DND-41 (cell line): ENCODE data around the gene AUTS2.

Source experiments
- CTCF ChIP-seq: IDR thresholded peaks from 2 replicates; pipeline ENCODE4 v1.5.1; 2012; ENCODE audit warnings: borderline replicate concordance, low read length, moderate library complexity, mild to moderate bottlenecking; ENCODE audit not compliant: poor library complexity, severe bottlenecking; ENCODE audit errors: extremely low read depth
- EZH2 ChIP-seq: IDR thresholded peaks from 3 replicates; pipeline ENCODE4 v1.6.1; 2012; ENCODE audit warnings: borderline replicate concordance, low read depth, mild to moderate bottlenecking, moderate library complexity, low read length, inconsistent platforms; ENCODE audit not compliant: severe bottlenecking

GRCh38 chr7:69605070-69605469 lies 6.8 kb downstream of the AUTS2 start:
- no peak for TF ChIP-seq CTCF
- no peak for TF ChIP-seq EZH2
